Measurements from ENCODE around the gene SOX4. TPM values are rescaled to one million over a fixed set of nuclear protein-coding genes. Genes with fewer than 3 reads are reported as not detected.
A peak's percentile ranks its signal among the peaks of the same experiment; 100 is the strongest.

SOX4 gene
- polyA plus RNA-seq, 1 donor: 32.0 TPM

- Histone ChIP-seq H3K27ac (ENCODE audit: low read length) (no peak overlapping the region), H3K9me3 (ENCODE audit: control insufficient read depth, low read depth, low read length) (peaks cover 12% of the 10 kb centered on the region), H3K4me3 (ENCODE audit: low read length) (no peak overlapping the region), H3K4me1 (ENCODE audit: control insufficient read depth, insufficient read depth, low read length) (no peaks in the 10 kb centered on the region), H3K27me3 (ENCODE audit: control insufficient read depth, insufficient read depth, low read length) (no peaks in the 10 kb centered on the region), H3K36me3 (ENCODE audit: control insufficient read depth, insufficient read depth, low read length) (no peaks in the 10 kb centered on the region)
- no peak for DNase-seq
Measured at GRCh38 chr6:21578523-21578922, 15.0 kb upstream of the SOX4 start.

DNA sequence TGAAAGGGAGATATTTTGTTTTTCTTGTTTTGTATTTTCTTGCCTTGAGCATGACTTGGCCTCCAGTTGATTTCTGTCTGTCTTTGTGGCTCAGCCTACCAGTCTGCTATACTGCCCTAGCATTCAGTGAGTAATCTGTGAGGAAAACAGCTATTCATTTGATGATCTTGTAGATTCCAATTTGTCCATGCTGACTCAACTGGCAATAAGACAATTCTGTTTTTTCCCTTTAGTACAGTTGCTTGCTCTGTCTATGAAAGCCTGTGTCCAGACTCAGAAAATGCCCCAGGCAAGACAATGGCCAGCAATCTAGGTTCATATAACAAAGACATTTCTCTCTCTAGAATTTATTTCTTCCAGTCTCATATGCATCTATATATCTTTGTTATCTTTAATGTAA is 10.9 kb upstream of the SOX4 start:
- Histone ChIP-seq H3K36me3 (ENCODE audit: control insufficient read depth, insufficient read depth, low read length) (no peaks in the 10 kb centered on the region), H3K4me1 (ENCODE audit: control insufficient read depth, insufficient read depth, low read length) (no peaks in the 10 kb centered on the region), H3K4me3 (ENCODE audit: low read length) (no peak overlapping the region), H3K27me3 (ENCODE audit: control insufficient read depth, insufficient read depth, low read length) (no peaks in the 10 kb centered on the region), H3K27ac (ENCODE audit: low read length) (no peak overlapping the region), H3K9me3 (ENCODE audit: control insufficient read depth, low read depth, low read length) (peaks cover 12% of the 10 kb centered on the region)
- no peak for DNase-seq

GRCh38 chr6:21586300-21586699 is 7.3 kb upstream of the SOX4 start:
- peaks cover 4% of the 10 kb centered on the region for H3K9me3 ChIP-seq (ENCODE audit: control insufficient read depth, low read depth, low read length)
- no peaks in the 10 kb centered on the region for H3K36me3 ChIP-seq (ENCODE audit: control insufficient read depth, insufficient read depth, low read length)
- DNase-seq: no peak
- no peak overlapping the region for H3K27ac ChIP-seq (ENCODE audit: low read length)
- 100% methylated on average over 1 of the region's 3 CpGs for WGBS (ENCODE audit: insufficient coverage, low lambda C conversion rate)
- H3K27me3 ChIP-seq (ENCODE audit: control insufficient read depth, insufficient read depth, low read length): no peaks in the 10 kb centered on the region
- H3K4me3 ChIP-seq (ENCODE audit: low read length): no peak overlapping the region
- no peaks in the 10 kb centered on the region for H3K4me1 ChIP-seq (ENCODE audit: control insufficient read depth, insufficient read depth, low read length)

DNA sequence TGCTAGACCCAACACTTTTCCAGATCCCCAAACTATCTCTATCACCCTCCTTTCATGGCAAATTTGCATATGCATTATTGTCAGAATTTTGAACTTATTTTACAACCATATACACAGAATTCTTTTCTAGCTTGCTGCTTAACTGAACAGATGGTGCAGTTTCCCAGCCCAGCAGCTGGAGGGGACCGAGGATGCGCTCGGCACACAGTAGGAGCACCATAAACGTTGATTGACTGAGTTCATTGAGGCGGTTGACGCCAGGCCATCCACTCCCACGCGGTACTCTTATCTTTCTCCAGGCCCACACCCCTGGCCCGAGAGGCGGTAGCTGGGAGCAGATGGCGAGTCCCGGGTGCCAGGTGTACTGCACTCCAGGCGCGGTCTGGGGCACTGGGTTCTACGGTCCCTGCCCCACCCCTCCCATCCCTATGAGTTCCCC is 6.8 kb upstream of the SOX4 start:
- Histone ChIP-seq H3K4me3 (ENCODE audit: low read length) (peak overlapping the region; percentile 77), H3K27me3 (ENCODE audit: control insufficient read depth, insufficient read depth, low read length) (no peaks in the 10 kb centered on the region), H3K9me3 (ENCODE audit: control insufficient read depth, low read depth, low read length) (peaks cover under 1% of the 10 kb centered on the region), H3K36me3 (ENCODE audit: control insufficient read depth, insufficient read depth, low read length) (no peaks in the 10 kb centered on the region), H3K4me1 (ENCODE audit: control insufficient read depth, insufficient read depth, low read length) (no peaks in the 10 kb centered on the region), H3K27ac (ENCODE audit: low read length) (peak overlapping the region; percentile 95)
- WGBS (ENCODE audit: insufficient coverage, low lambda C conversion rate): no CpG with 5 or more reads among the region's 15 CpGs
- DNase-seq: no peak

DNA sequence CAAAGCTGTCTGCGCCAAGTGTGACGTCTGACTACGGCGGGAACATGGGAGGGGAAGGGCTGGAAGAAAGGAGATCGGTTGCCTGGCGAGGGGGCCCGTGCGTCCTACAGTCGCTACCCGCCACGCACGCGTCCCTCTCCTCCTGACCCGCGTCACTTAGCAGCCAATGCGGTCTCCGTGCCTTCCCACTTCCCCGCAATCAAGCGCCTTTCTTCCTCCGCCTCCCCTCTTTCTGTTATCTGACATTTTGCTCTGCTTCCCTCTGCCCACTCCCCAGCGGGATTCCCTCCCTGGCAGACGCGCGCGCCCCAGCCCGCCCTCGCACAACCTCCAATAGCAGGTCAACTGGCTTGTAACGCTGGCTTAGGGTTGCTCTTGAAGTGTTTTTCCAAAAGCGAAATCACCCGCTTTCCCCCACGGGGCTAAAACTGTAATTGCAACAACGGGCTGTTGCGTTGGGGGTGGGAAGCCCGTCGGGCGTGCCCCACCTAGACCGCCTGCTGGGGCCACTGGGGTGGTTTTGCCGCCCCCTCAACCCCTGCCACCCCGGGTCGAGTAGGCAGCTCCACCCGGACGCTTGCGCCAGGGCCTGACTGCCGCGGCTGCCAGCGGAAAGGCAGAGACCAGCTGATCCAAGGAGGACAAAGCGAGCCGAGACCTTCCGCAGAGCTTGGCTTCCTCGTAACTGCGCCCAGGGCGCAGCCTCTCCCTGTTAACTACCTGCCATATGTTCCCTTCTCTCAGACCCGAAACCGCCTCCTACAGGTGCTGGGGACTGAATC is 6.2 kb upstream of the SOX4 start:
- peak overlapping the region; percentile 77 for H3K4me3 ChIP-seq (ENCODE audit: low read length)
- no peaks in the 10 kb centered on the region for H3K4me1 ChIP-seq (ENCODE audit: control insufficient read depth, insufficient read depth, low read length)
- H3K27me3 ChIP-seq (ENCODE audit: control insufficient read depth, insufficient read depth, low read length): no peaks in the 10 kb centered on the region
- H3K36me3 ChIP-seq (ENCODE audit: control insufficient read depth, insufficient read depth, low read length): no peaks in the 10 kb centered on the region
- peak overlapping the region; percentile 95 for H3K27ac ChIP-seq (ENCODE audit: low read length)
- no CpG with 5 or more reads among the region's 54 CpGs for WGBS (ENCODE audit: insufficient coverage, low lambda C conversion rate)
- DNase-seq: peak; percentile 57 to 85
- H3K9me3 ChIP-seq (ENCODE audit: control insufficient read depth, low read depth, low read length): no peaks in the 10 kb centered on the region

- no CpG with 5 or more reads among the region's 39 CpGs for WGBS (ENCODE audit: insufficient coverage, low lambda C conversion rate)
- DNase-seq: peak; percentile 57 to 90
- no peaks in the 10 kb centered on the region for H3K27me3 ChIP-seq (ENCODE audit: control insufficient read depth, insufficient read depth, low read length)
- H3K4me3 ChIP-seq (ENCODE audit: low read length): peak overlapping the region; percentile 77
- no peaks in the 10 kb centered on the region for H3K9me3 ChIP-seq (ENCODE audit: control insufficient read depth, low read depth, low read length)
- no peaks in the 10 kb centered on the region for H3K36me3 ChIP-seq (ENCODE audit: control insufficient read depth, insufficient read depth, low read length)
- H3K4me1 ChIP-seq (ENCODE audit: control insufficient read depth, insufficient read depth, low read length): peaks cover 6% of the 10 kb centered on the region
- H3K27ac ChIP-seq (ENCODE audit: low read length): peak overlapping the region; percentile 95
Measured at GRCh38 chr6:21587961-21588480, 5.5 kb upstream of the SOX4 start.

GRCh38 chr6:21588481-21589351 is 4.8 kb upstream of the SOX4 start:
- Histone ChIP-seq H3K4me3 (ENCODE audit: low read length) (peak overlapping the region; percentile 77), H3K36me3 (ENCODE audit: control insufficient read depth, insufficient read depth, low read length) (no peaks in the 10 kb centered on the region), H3K4me1 (ENCODE audit: control insufficient read depth, insufficient read depth, low read length) (peaks cover 7% of the 10 kb centered on the region), H3K27ac (ENCODE audit: low read length) (peak overlapping the region; percentile 95), H3K9me3 (ENCODE audit: control insufficient read depth, low read depth, low read length) (no peaks in the 10 kb centered on the region), H3K27me3 (ENCODE audit: control insufficient read depth, insufficient read depth, low read length) (no peaks in the 10 kb centered on the region)
- WGBS (ENCODE audit: insufficient coverage, low lambda C conversion rate): 0% methylated on average over 3 of the region's 53 CpGs
- DNase-seq: peak; percentile 79 to 93

DNA sequence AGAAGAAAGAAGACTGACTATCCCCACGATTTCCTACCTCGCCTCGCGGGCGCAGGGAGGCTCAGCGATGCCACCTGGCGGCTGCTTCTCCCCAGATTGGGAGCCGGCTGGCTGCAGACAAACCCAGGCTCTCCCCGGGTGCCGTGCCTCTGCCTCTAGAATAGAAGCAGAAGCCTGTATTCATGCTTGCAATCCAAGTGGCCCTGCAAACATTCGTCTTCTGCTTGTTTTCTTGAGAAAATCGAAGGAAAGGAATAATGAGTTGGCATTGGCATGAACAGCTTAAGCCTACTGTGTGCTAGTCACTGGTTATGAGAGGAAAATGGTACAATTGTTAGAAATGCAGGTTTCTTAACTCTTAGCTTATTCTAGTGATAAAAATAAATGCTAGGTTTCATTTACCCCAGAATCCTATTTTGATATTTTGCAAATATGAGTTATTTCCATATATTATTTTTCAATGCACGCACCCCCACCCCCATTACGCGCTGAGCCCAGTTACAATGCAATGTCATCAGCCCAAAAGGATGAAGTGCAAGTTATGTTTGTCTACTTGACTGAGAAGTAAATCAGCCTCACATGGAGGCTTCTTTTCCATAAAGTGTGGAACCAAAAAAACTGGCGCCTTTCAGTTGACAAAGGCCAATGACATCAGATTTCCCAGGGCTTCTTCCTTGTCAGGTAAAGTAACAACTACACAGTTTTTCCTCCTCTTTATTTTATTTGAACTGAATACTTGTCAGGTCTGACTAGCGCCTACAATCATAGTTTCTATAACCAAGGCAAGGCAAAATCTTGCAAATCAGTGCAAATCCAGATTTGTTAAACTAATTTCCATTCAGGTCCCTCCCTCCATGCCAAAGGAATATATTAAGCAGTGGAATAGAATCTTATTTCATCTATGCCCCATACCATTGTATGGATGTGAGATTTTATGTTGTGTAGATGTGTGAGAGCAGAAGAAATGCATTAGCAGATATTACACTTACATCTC is 3.9 kb upstream of the SOX4 start:
- DNase-seq: peak; percentile 85
- 0% methylated on average over 1 of the region's 17 CpGs for WGBS (ENCODE audit: insufficient coverage, low lambda C conversion rate)

DNA sequence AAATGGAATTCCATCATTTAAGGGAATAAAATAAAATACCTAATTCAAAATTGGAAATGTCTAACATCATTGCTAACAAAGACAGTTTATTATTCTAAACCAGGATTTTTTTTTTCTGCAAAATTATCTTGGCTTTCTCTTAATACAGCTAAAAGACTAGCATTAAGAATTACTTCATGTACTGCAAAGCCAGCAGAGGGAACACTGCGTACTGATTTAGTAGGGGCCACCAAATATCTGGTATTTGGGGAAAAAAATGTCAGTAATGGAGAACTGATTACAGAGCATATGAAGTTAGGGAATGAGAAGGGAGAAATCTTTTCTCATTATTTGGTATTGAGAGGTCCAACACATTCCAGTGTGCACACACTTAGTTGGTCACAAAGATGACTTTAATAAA is 3.2 kb upstream of the SOX4 start:
- Histone ChIP-seq H3K4me3 (ENCODE audit: low read length) (no peak overlapping the region), H3K27ac (ENCODE audit: low read length) (no peak overlapping the region), H3K9me3 (ENCODE audit: control insufficient read depth, low read depth, low read length) (no peaks in the 10 kb centered on the region), H3K4me1 (ENCODE audit: control insufficient read depth, insufficient read depth, low read length) (peaks cover 7% of the 10 kb centered on the region), H3K36me3 (ENCODE audit: control insufficient read depth, insufficient read depth, low read length) (no peaks in the 10 kb centered on the region), H3K27me3 (ENCODE audit: control insufficient read depth, insufficient read depth, low read length) (no peaks in the 10 kb centered on the region)
- DNase-seq: no peak
- WGBS (ENCODE audit: insufficient coverage, low lambda C conversion rate): no CpG with 5 or more reads among the region's 1 CpG

More for the DNA sequence above, 3.9 kb upstream of the SOX4 start:
- no peaks in the 10 kb centered on the region for H3K9me3 ChIP-seq (ENCODE audit: control insufficient read depth, low read depth, low read length)
- H3K4me3 ChIP-seq (ENCODE audit: low read length): peak overlapping the region; percentile 77
- no peaks in the 10 kb centered on the region for H3K27me3 ChIP-seq (ENCODE audit: control insufficient read depth, insufficient read depth, low read length)
- H3K36me3 ChIP-seq (ENCODE audit: control insufficient read depth, insufficient read depth, low read length): no peaks in the 10 kb centered on the region
- H3K4me1 ChIP-seq (ENCODE audit: control insufficient read depth, insufficient read depth, low read length): peaks cover 7% of the 10 kb centered on the region
- H3K27ac ChIP-seq (ENCODE audit: low read length): peak overlapping the region; percentile 95

- H3K4me1 ChIP-seq (ENCODE audit: control insufficient read depth, insufficient read depth, low read length): peaks cover 7% of the 10 kb centered on the region
- whole genome bisulfite sequencing (ENCODE audit: insufficient coverage, low lambda C conversion rate): 80% methylated on average over 1 of the region's 2 CpGs
Measured at GRCh38 chr6:21591446-21591845, 2.1 kb upstream of the SOX4 start.

More at GRCh38 chr6:21591446-21591845, 2.1 kb upstream of the SOX4 start:
- no peak for DNase-seq
- no peaks in the 10 kb centered on the region for H3K36me3 ChIP-seq (ENCODE audit: control insufficient read depth, insufficient read depth, low read length)
- no peak overlapping the region for H3K4me3 ChIP-seq (ENCODE audit: low read length)
- no peaks in the 10 kb centered on the region for H3K27me3 ChIP-seq (ENCODE audit: control insufficient read depth, insufficient read depth, low read length)
- no peak overlapping the region for H3K27ac ChIP-seq (ENCODE audit: low read length)
- no peaks in the 10 kb centered on the region for H3K9me3 ChIP-seq (ENCODE audit: control insufficient read depth, low read depth, low read length)

Measured in large intestine (tissue), 3 donors.